HepG2 (cell line): ENCODE data around the gene SLC43A1. TPM values are rescaled to one million over a fixed set of nuclear protein-coding genes. Genes with fewer than 3 reads are reported as not detected.

Experiments used
- BCL6 ChIP-seq: IDR thresholded peaks from 2 replicates; pipeline ENCODE4 v1.6.1; 2016; ENCODE audit warnings: missing genetic modification reagents, missing compliant biosample characterization
- GPN1 ChIP-seq: sonication (generic); formaldehyde crosslinking; IDR thresholded peaks from 2 replicates; pipeline ENCODE4 v1.5.1; 2020; ENCODE audit warnings: missing genetic modification reagents, borderline replicate concordance
- MYNN ChIP-seq: sonication (generic); formaldehyde crosslinking; IDR thresholded peaks from 2 replicates; pipeline ENCODE4 v1.4.0; 2020; ENCODE audit warnings: mild to moderate bottlenecking, low read depth, missing genetic modification reagents
- SMYD3 ChIP-seq: sonication (generic); formaldehyde crosslinking; IDR thresholded peaks from 2 replicates; pipeline ENCODE4 v1.8.1; 2023; ENCODE audit warnings: mild to moderate bottlenecking, missing genetic modification reagents
- SNAI1 ChIP-seq: sonication (generic); formaldehyde crosslinking; IDR thresholded peaks from 2 replicates; pipeline ENCODE4 v1.5.0; 2020; ENCODE audit warnings: mild to moderate bottlenecking, missing genetic modification reagents, borderline replicate concordance
- TBP ChIP-seq: sonication (generic); formaldehyde crosslinking; IDR thresholded peaks from 2 replicates; pipeline ENCODE4 v1.5.0; 2020; ENCODE audit warnings: missing genetic modification reagents
- TBX3 ChIP-seq: fragments of 450-650 bp; IDR thresholded peaks from 2 replicates; pipeline ENCODE4 v1.6.1; 2017; ENCODE audit warnings: antibody characterized with exemption, mild to moderate bottlenecking, inconsistent platforms, borderline replicate concordance
- THYN1 ChIP-seq: sonication (generic); formaldehyde crosslinking; IDR thresholded peaks from 2 replicates; pipeline ENCODE4 v1.8.1; 2023; ENCODE audit warnings: low read depth, mild to moderate bottlenecking, moderate library complexity, missing genetic modification reagents, borderline replicate concordance
- U2AF2 ChIP-seq: fragments of 200-400 bp; formaldehyde crosslinking; IDR thresholded peaks from 2 replicates; pipeline ENCODE4 v1.6.1; 2017; ENCODE audit warnings: low read depth, mild to moderate bottlenecking, low read length
- ZKSCAN8 ChIP-seq: IDR thresholded peaks from 2 replicates; pipeline ENCODE4 v1.6.1; 2016; ENCODE audit warnings: borderline replicate concordance, missing genetic modification reagents, missing compliant biosample characterization
- ZNF329 ChIP-seq: sonication (generic); formaldehyde crosslinking; IDR thresholded peaks from 2 replicates; pipeline ENCODE4 v1.9.0; 2021; ENCODE audit warnings: low read depth, mild to moderate bottlenecking, missing genetic modification reagents
- ZNF567 ChIP-seq: sonication (generic); formaldehyde crosslinking; IDR thresholded peaks from 2 replicates; pipeline ENCODE4 v1.8.1; 2023; ENCODE audit warnings: mild to moderate bottlenecking, missing genetic modification reagents, borderline replicate concordance
- polyA plus RNA-seq, 8 experiments: library from polyadenylated mRNA; depleted of rRNA in 3 of 8; stranded (reverse) in 7 of 8; unstranded in 1 of 8; fragments of >200 nt; fragmentation: Illumina TruSeq in 4 of 8; extraction: Trizol in 4 of 8; gene quantifications; 2 replicates each; pipeline versions ENCODE4 v1.2.1 to v1.2.3, GENCODE V29; 2011 to 2016; ENCODE audit warnings: low read depth in 4 of 8, missing spikeins in 1 of 8, mixed read lengths in 1 of 8; ENCODE audit not compliant: insufficient read depth in 1 of 8
- total RNA-seq, 5 experiments: library from RNA; depleted of rRNA; stranded (reverse); fragments of >200 nt; fragmentation: Illumina TruSeq; extraction: Trizol; gene quantifications; 2 replicates each; pipeline ENCODE4 v1.2.3, GENCODE V29; 2016; ENCODE audit warnings: low read depth in 1 of 5
- TF ChIP-seq, protein P1 (sequence below): sonication (generic); formaldehyde crosslinking; IDR thresholded peaks from 2 replicates; pipeline ENCODE4 v1.5.1; 2020; ENCODE audit warnings: missing genetic modification reagents, mild to moderate bottlenecking, borderline replicate concordance
- TF ChIP-seq, protein P2 (sequence below), 2 experiments: IDR thresholded peaks; 2 replicates each; pipeline ENCODE4 v1.6.1; 2011 to 2012; ENCODE audit warnings: low read length in 2 of 2, borderline replicate concordance in 1 of 2, low read depth in 1 of 2, mild to moderate bottlenecking in 1 of 2, moderate library complexity in 1 of 2
- TF ChIP-seq, protein P3 (sequence below): sonication (generic); formaldehyde crosslinking; IDR thresholded peaks from 2 replicates; pipeline ENCODE4 v1.8.0; 2022; ENCODE audit warnings: mild to moderate bottlenecking, missing genetic modification reagents, borderline replicate concordance
- TF ChIP-seq, protein P4 (sequence below): IDR thresholded peaks from 2 replicates; pipeline ENCODE4 v1.4.0; 2020; ENCODE audit warnings: mild to moderate bottlenecking, missing genetic modification reagents
- TF ChIP-seq, protein P5 (sequence below): sonication (generic); formaldehyde crosslinking; IDR thresholded peaks from 2 replicates; pipeline ENCODE4 v1.8.1; 2022; ENCODE audit warnings: mild to moderate bottlenecking, missing genetic modification reagents

SLC43A1 gene
- total and polyA plus RNA-seq, 2 of the 13 experiments (the other 11 are each of a cell fraction or from before 2014, with no cell fraction given), result 72.3 to 87.6 TPM

DNA sequence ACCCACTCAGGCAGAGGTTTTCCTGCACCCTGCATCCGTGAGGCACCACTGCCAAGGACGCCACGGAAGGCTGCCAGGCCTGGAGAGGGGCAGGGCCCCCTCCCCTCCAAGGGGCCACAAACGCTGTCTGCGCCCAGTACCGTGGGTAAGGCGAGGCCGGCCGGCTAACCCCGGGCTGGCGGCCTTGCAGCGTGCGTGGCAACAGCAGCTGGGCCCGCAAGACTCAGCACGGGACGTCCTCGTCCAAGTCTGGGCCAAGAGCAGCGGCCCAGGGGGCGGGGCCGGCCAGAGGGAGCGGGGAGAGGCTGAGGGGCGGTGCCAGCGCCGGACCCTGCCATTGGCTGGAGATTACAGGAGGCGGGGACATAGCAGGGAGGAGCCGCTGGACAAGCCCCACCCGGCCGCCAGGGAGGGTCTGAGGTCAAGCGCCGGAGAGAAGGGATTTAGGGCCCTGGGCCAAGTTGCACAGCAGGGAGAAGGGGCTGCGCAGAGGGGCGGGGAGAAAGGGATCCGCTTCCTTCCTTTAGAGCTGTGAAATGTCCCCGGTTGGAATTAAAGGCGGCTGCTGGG is 16.0 kb downstream of the SLC43A1 start (continued):
- TF ChIP-seq THYN1 (CRISPR knock-in tag) (no peak), ZNF329 (no peak), TBP (CRISPR knock-in tag) (no peak), MYNN (CRISPR knock-in tag) (no peak), SMYD3 (CRISPR knock-in tag) (no peak), ZNF567 (CRISPR knock-in tag) (no peak), ZKSCAN8 (CRISPR knock-in tag) (no peak), U2AF2 (no peak), GPN1 (CRISPR knock-in tag) (no peak), TBX3 (no peak), BCL6 (CRISPR knock-in tag) (no peak), SNAI1 (CRISPR knock-in tag) (no peak)
- TF ChIP-seq, protein P1, sequence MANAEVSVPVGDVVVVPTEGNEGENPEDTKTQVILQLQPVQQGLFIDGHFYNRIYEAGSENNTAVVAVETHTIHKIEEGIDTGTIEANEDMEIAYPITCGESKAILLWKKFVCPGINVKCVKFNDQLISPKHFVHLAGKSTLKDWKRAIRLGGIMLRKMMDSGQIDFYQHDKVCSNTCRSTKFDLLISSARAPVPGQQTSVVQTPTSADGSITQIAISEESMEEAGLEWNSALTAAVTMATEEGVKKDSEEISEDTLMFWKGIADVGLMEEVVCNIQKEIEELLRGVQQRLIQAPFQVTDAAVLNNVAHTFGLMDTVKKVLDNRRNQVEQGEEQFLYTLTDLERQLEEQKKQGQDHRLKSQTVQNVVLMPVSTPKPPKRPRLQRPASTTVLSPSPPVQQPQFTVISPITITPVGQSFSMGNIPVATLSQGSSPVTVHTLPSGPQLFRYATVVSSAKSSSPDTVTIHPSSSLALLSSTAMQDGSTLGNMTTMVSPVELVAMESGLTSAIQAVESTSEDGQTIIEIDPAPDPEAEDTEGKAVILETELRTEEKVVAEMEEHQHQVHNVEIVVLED (CRISPR knock-in tag), result no peak
- TF ChIP-seq, protein P2, sequence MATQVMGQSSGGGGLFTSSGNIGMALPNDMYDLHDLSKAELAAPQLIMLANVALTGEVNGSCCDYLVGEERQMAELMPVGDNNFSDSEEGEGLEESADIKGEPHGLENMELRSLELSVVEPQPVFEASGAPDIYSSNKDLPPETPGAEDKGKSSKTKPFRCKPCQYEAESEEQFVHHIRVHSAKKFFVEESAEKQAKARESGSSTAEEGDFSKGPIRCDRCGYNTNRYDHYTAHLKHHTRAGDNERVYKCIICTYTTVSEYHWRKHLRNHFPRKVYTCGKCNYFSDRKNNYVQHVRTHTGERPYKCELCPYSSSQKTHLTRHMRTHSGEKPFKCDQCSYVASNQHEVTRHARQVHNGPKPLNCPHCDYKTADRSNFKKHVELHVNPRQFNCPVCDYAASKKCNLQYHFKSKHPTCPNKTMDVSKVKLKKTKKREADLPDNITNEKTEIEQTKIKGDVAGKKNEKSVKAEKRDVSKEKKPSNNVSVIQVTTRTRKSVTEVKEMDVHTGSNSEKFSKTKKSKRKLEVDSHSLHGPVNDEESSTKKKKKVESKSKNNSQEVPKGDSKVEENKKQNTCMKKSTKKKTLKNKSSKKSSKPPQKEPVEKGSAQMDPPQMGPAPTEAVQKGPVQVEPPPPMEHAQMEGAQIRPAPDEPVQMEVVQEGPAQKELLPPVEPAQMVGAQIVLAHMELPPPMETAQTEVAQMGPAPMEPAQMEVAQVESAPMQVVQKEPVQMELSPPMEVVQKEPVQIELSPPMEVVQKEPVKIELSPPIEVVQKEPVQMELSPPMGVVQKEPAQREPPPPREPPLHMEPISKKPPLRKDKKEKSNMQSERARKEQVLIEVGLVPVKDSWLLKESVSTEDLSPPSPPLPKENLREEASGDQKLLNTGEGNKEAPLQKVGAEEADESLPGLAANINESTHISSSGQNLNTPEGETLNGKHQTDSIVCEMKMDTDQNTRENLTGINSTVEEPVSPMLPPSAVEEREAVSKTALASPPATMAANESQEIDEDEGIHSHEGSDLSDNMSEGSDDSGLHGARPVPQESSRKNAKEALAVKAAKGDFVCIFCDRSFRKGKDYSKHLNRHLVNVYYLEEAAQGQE (IDR thresholded peaks at IDR 0.05; ENCODE audit: borderline replicate concordance in 1 of 2, low read depth in 1 of 2, low read length in 2 of 2), result no peak
- TF ChIP-seq, protein P3, sequence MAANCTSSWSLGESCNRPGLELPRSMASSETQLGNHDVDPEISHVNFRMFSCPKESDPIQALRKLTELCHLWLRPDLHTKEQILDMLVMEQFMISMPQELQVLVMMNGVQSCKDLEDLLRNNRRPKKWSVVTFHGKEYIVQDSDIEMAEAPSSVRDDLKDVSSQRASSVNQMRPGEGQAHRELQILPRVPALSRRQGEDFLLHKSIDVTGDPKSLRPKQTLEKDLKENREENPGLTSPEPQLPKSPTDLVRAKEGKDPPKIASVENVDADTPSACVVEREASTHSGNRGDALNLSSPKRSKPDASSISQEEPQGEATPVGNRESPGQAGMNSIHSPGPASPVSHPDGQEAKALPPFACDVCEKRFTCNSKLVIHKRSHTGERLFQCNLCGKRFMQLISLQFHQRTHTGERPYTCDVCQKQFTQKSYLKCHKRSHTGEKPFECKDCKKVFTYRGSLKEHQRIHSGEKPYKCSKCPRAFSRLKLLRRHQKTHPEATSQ (CRISPR knock-in tag), result no peak
- TF ChIP-seq, protein P4, sequence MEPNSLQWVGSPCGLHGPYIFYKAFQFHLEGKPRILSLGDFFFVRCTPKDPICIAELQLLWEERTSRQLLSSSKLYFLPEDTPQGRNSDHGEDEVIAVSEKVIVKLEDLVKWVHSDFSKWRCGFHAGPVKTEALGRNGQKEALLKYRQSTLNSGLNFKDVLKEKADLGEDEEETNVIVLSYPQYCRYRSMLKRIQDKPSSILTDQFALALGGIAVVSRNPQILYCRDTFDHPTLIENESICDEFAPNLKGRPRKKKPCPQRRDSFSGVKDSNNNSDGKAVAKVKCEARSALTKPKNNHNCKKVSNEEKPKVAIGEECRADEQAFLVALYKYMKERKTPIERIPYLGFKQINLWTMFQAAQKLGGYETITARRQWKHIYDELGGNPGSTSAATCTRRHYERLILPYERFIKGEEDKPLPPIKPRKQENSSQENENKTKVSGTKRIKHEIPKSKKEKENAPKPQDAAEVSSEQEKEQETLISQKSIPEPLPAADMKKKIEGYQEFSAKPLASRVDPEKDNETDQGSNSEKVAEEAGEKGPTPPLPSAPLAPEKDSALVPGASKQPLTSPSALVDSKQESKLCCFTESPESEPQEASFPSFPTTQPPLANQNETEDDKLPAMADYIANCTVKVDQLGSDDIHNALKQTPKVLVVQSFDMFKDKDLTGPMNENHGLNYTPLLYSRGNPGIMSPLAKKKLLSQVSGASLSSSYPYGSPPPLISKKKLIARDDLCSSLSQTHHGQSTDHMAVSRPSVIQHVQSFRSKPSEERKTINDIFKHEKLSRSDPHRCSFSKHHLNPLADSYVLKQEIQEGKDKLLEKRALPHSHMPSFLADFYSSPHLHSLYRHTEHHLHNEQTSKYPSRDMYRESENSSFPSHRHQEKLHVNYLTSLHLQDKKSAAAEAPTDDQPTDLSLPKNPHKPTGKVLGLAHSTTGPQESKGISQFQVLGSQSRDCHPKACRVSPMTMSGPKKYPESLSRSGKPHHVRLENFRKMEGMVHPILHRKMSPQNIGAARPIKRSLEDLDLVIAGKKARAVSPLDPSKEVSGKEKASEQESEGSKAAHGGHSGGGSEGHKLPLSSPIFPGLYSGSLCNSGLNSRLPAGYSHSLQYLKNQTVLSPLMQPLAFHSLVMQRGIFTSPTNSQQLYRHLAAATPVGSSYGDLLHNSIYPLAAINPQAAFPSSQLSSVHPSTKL, result no peak
- TF ChIP-seq, protein P5, sequence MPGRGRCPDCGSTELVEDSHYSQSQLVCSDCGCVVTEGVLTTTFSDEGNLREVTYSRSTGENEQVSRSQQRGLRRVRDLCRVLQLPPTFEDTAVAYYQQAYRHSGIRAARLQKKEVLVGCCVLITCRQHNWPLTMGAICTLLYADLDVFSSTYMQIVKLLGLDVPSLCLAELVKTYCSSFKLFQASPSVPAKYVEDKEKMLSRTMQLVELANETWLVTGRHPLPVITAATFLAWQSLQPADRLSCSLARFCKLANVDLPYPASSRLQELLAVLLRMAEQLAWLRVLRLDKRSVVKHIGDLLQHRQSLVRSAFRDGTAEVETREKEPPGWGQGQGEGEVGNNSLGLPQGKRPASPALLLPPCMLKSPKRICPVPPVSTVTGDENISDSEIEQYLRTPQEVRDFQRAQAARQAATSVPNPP (CRISPR knock-in tag), result no peak
